GM18517 (cell line): ENCODE results near the gene OR1F1.
"Not testable (repeated sequence)": the region's sequence is repeated elsewhere in the genome, so short reads cannot be mapped to it uniquely, and the experiment has no call there.

Experiments used
- ATAC-seq: cut with Tn5 transposase; IDR thresholded peaks from one replicate; pipeline ENCODE4 v1.9.1; 2021; ENCODE audit warnings: mild to moderate bottlenecking, moderate library complexity; ENCODE audit not compliant: unreplicated experiment

The OR1F1 gene

GRCh38 chr16:3197694-3198333, 9.8 kb downstream of the OR1F1 start:
- not testable (repeated sequence) for ATAC-seq

GRCh38 chr16:3198334-3199072, 10.5 kb downstream of the OR1F1 start:
- no peak for ATAC-seq

GRCh38 chr16:3202903-3203539, 15.0 kb downstream of the OR1F1 start:
- ATAC-seq, result no peak

GRCh38 chr16:3205939-3206338, 17.9 kb downstream of the OR1F1 start:
- not testable (repeated sequence) for ATAC-seq

- no peak for ATAC-seq
Measured at GRCh38 chr16:3207086-3207953, 19.3 kb downstream of the OR1F1 start.

GRCh38 chr16:3212006-3212405, 24.0 kb downstream of the OR1F1 start:
- no peak for ATAC-seq

GRCh38 chr16:3212567-3212966, 24.6 kb downstream of the OR1F1 start:
- ATAC-seq, result no peak

- ATAC-seq, result no peak
Measured at GRCh38 chr16:3214904-3215600, 27.0 kb downstream of the OR1F1 start.

GRCh38 chr16:3215601-3216262, 27.7 kb downstream of the OR1F1 start:
- ATAC-seq, result no peak

GRCh38 chr16:3216263-3216640, 28.2 kb downstream of the OR1F1 start:
- ATAC-seq, result no peak

GRCh38 chr16:3220839-3221238, 32.8 kb downstream of the OR1F1 start:
- no peak for ATAC-seq

- ATAC-seq, result no peak
Measured at GRCh38 chr16:3223913-3224515, 36.0 kb downstream of the OR1F1 start.

- peak; percentile 7 for ATAC-seq
Measured at GRCh38 chr16:3234543-3234856, 46.5 kb downstream of the OR1F1 start.

GRCh38 chr16:3234857-3235561, 47.0 kb downstream of the OR1F1 start, which contains the start of gene ZNF200:
ZNF200 (minus strand) TSS chr16:3235158; CDS start chr16:3233755, 1,403 bp downstream.
- peak; percentile 84 for ATAC-seq

- no peak for ATAC-seq
Measured at GRCh38 chr16:3235856-3236669, 48.1 kb downstream of the OR1F1 start.

GRCh38 chr16:3241761-3242160, 53.8 kb downstream of the OR1F1 start:
- ATAC-seq, result no peak

GRCh38 chr16:3242709-3243108, 54.7 kb downstream of the OR1F1 start:
- no peak for ATAC-seq

- no peak for ATAC-seq
Measured at GRCh38 chr16:3243882-3244281, 55.9 kb downstream of the OR1F1 start.
